Mesenchymal stem cell (in vitro differentiated cells and primary cell): ENCODE data around the gene ARID1B.

Experiments
- DNase-seq: peaks from one replicate; pipeline ENCODE4 v3.0.0-alpha.2; 2013
- H2AFZ ChIP-seq: one replicate; pipeline ENCODE4 v1.6.1; 2013; ENCODE audit warnings: low read depth, mild to moderate bottlenecking, control low read depth, inconsistent platforms, low read length, moderate library complexity
- H2AK5ac ChIP-seq: 2 replicates; pipeline ENCODE4 v1.6.1; 2013; ENCODE audit warnings: low read length, moderate library complexity, mild to moderate bottlenecking, inconsistent platforms; ENCODE audit not compliant: severe bottlenecking
- H2BK120ac ChIP-seq: one replicate; pipeline ENCODE4 v1.6.1; 2013; ENCODE audit warnings: low read depth, mild to moderate bottlenecking, inconsistent platforms, low read length, moderate library complexity
- H2BK12ac ChIP-seq, 2 experiments: one replicate each; pipeline ENCODE4 v1.6.1; 2013; ENCODE audit warnings: inconsistent platforms in 2 of 2, low read length in 2 of 2, mild to moderate bottlenecking in 2 of 2, moderate library complexity in 2 of 2, control low read depth in 1 of 2
- H2BK15ac ChIP-seq: one replicate; pipeline ENCODE4 v1.6.1; 2013; ENCODE audit warnings: mild to moderate bottlenecking, low read depth, inconsistent platforms; ENCODE audit not compliant: poor library complexity, severe bottlenecking
- H2BK5ac ChIP-seq: 2 replicates; pipeline ENCODE4 v1.6.1; 2013; ENCODE audit warnings: low read depth, mild to moderate bottlenecking, low read length, control low read depth, inconsistent platforms; ENCODE audit not compliant: poor library complexity, severe bottlenecking
- H3K14ac ChIP-seq, 2 experiments: one replicate each; pipeline ENCODE4 v1.6.1; 2013; ENCODE audit warnings: inconsistent platforms in 2 of 2, low read length in 2 of 2, control low read depth in 1 of 2, mild to moderate bottlenecking in 1 of 2, moderate library complexity in 1 of 2
- H3K18ac ChIP-seq, 2 experiments: one replicate each; pipeline ENCODE4 v1.6.1; 2013; ENCODE audit warnings: inconsistent platforms in 2 of 2, low read length in 2 of 2, control low read depth in 1 of 2, low read depth in 1 of 2, mild to moderate bottlenecking in 1 of 2
- H3K23ac ChIP-seq, 2 experiments: one replicate each; pipeline ENCODE4 v1.6.1; 2013; ENCODE audit warnings: inconsistent platforms in 2 of 2, low read length in 2 of 2, mild to moderate bottlenecking in 2 of 2, moderate library complexity in 2 of 2, control low read depth in 1 of 2
- H3K27ac ChIP-seq: 2 replicates; pipeline ENCODE4 v1.5.1; 2013; ENCODE audit warnings: mild to moderate bottlenecking, moderate library complexity, low read length, control low read depth, inconsistent platforms; ENCODE audit not compliant: poor library complexity, severe bottlenecking
- H3K27me3 ChIP-seq, 2 experiments: 2 replicates each; pipeline versions ENCODE4 v1.6.1 to v1.7.0; 2013; ENCODE audit warnings: low read length in 2 of 2, mild to moderate bottlenecking in 2 of 2, moderate library complexity in 2 of 2, control low read depth in 1 of 2, inconsistent platforms in 1 of 2; ENCODE audit not compliant: control insufficient read depth in 1 of 2, insufficient read depth in 1 of 2
- H3K36me3 ChIP-seq, 2 experiments: 2 replicates each; pipeline versions ENCODE4 v1.6.1 to v1.7.0; 2013; ENCODE audit warnings: low read length in 2 of 2, control low read depth in 1 of 2, inconsistent platforms in 1 of 2, low read depth in 1 of 2, mild to moderate bottlenecking in 1 of 2; ENCODE audit not compliant: insufficient read depth in 2 of 2, control insufficient read depth in 1 of 2
- H3K4ac ChIP-seq, 2 experiments: one replicate each; pipeline ENCODE4 v1.6.1; 2013; ENCODE audit warnings: inconsistent platforms in 2 of 2, low read length in 2 of 2, mild to moderate bottlenecking in 2 of 2, moderate library complexity in 2 of 2, control low read depth in 1 of 2, low read depth in 1 of 2
- H3K4me1 ChIP-seq: 2 replicates; pipeline ENCODE4 v1.6.1; 2013; ENCODE audit warnings: low read depth, low read length, control low read depth; ENCODE audit not compliant: control insufficient read depth, insufficient read depth
- H3K4me2 ChIP-seq: 2 replicates; pipeline ENCODE4 v1.6.1; 2013; ENCODE audit warnings: low read length, mild to moderate bottlenecking, inconsistent platforms; ENCODE audit not compliant: poor library complexity, severe bottlenecking
- H3K4me3 ChIP-seq, 2 experiments: 2 replicates each; pipeline versions ENCODE4 v1.5.1 to v1.7.0; 2013; ENCODE audit warnings: low read length in 2 of 2, mild to moderate bottlenecking in 2 of 2, control low read depth in 1 of 2, low read depth in 1 of 2; ENCODE audit not compliant: insufficient read depth in 1 of 2
- H3K79me1 ChIP-seq: replicated peaks from 2 replicates; pipeline ENCODE4 v1.6.1; 2013; ENCODE audit warnings: mild to moderate bottlenecking, control low read depth, low read length, inconsistent platforms; ENCODE audit not compliant: poor library complexity, severe bottlenecking
- H3K9ac ChIP-seq: 2 replicates; pipeline ENCODE4 v1.7.0; 2013; ENCODE audit warnings: mild to moderate bottlenecking, low read length, moderate library complexity
- H3K9me3 ChIP-seq: 2 replicates; pipeline ENCODE4 v1.7.0; 2013; ENCODE audit warnings: mild to moderate bottlenecking, low read length; ENCODE audit not compliant: control insufficient read depth
- H4K8ac ChIP-seq: one replicate; pipeline ENCODE4 v1.6.1; 2013; ENCODE audit warnings: inconsistent platforms, mild to moderate bottlenecking, low read length, moderate library complexity
- H4K91ac ChIP-seq: one replicate; pipeline ENCODE4 v1.6.1; 2013; ENCODE audit warnings: mild to moderate bottlenecking, low read length, inconsistent platforms
- WGBS: methylation state at CpG from one replicate; pipeline ENCODE4 v1.1.7; 2013; ENCODE audit warnings: mixed read lengths; 5-methylcytosine and 5-hydroxymethylcytosine counted together

The ARID1B gene

DNA sequence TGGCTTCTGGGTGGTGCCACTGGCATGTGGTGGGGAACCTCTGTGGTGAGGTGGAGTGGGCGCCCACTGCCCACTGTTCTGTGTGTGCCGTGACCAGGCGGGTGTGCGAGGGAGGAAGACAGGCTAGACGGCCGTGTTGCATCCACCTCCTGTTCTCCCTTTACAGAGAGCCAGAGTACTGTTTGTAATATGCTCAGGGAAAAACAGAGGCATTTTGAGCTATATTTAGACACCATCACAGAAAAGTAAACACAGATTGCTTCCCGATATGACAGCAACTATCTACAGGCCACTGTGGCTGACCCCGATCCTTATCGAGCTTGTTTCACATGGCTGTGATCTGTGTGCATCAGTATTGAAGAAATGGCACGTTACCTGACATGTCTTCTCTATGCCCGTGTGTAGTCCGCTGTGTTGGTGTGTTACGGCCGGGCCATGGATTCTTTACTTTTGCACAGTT, 45.6 kb downstream of the ARID1B start:
- Histone ChIP-seq H2AK5ac (no peak overlapping the region), H3K27ac (no peak overlapping the region), H3K36me3 (peaks cover 0 to 4% of the 10 kb centered on the region in 2 experiments), H4K91ac (no peak overlapping the region), H3K4me2 (no peak overlapping the region), H3K18ac (peak overlapping the region in 1 of 2 experiments; percentile 90), H3K4me1 (peaks cover 13% of the 10 kb centered on the region), H2BK5ac (no peak overlapping the region), H2AFZ (no peak overlapping the region), H3K9me3 (no peaks in the 10 kb centered on the region), H4K8ac (no peak overlapping the region), H2BK120ac (no peak overlapping the region), H2BK15ac (no peak overlapping the region), H3K27me3 (no peaks in the 10 kb centered on the region), H3K9ac (no peak overlapping the region), H3K14ac (no peak overlapping the region), H3K4me3 (peak overlapping the region in 1 of 2 experiments; percentile 20), H3K4ac (no peak overlapping the region), H3K79me1 (peaks cover 20% of the 10 kb centered on the region), H2BK12ac (no peak overlapping the region), H3K23ac (no peak overlapping the region)
- 68% methylated on average over 8 of the region's 14 CpGs for WGBS
- peak; percentile 57 for DNase-seq

DNA sequence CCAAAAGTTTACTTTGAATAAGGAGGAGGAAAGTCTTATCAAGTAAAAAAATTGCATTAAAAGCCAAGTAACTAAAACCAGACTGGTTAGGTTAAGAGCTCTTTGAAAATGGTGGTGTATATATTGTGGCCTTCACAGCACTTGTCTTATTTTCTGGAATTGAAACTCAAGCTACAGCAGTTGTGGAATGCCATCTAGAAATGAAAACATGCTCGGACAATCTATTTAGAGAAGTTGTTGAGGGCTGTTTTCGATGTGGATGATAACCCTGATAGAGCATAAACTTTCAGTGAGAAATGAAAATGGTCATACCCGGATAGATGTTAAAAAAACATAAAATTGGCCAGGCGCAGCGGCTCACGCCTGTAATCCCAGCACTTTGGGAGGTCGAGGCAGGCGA, 47.0 kb downstream of the ARID1B start:
- H3K23ac ChIP-seq, result no peak overlapping the region
- no peak overlapping the region for H3K27ac ChIP-seq
- H3K79me1 ChIP-seq, result peaks cover 21% of the 10 kb centered on the region
- H2AFZ ChIP-seq, result no peak overlapping the region
- no peak overlapping the region for H3K14ac ChIP-seq
- H2BK15ac ChIP-seq, result no peak overlapping the region
- H3K4ac ChIP-seq, result no peak overlapping the region
- DNase-seq, result no peak
- H2AK5ac ChIP-seq, result no peak overlapping the region
- H2BK12ac ChIP-seq, result no peak overlapping the region
- H3K4me2 ChIP-seq, result no peak overlapping the region
- H3K36me3 ChIP-seq, result peaks cover 1 to 4% of the 10 kb centered on the region in 2 experiments
- H3K9me3 ChIP-seq, result no peaks in the 10 kb centered on the region
- no peak overlapping the region for H3K4me3 ChIP-seq
- no peak overlapping the region for H3K18ac ChIP-seq
- no peak overlapping the region for H2BK5ac ChIP-seq
- no peak overlapping the region for H3K9ac ChIP-seq
- peaks cover 20% of the 10 kb centered on the region for H3K4me1 ChIP-seq
- H4K8ac ChIP-seq, result no peak overlapping the region
- WGBS, result 95% methylated on average over 6 of the region's 8 CpGs
- H2BK120ac ChIP-seq, result no peak overlapping the region
- H4K91ac ChIP-seq, result no peak overlapping the region
- H3K27me3 ChIP-seq, result no peaks in the 10 kb centered on the region

DNA sequence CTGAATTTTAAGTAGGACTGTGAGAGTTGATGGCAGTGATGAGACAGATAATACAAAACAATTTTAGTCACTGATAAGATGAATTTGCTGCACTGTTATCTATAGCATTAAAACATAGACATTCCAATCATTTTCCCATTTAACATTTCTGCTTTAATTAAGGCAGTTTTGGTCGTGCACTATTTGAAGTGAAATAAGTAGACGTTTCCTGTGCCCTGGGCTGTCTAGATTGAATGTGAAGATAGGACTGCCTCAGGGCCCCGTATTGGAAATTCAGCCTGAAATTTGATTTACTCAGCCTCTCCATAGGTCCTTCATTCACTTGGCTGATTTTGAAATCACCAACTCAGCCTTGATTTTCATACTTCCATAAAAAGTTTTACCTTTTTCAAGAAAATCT, 48.3 kb downstream of the ARID1B start:
- Histone ChIP-seq H3K27ac (no peak overlapping the region), H3K9ac (no peak overlapping the region), H3K27me3 (no peaks in the 10 kb centered on the region), H2BK5ac (no peak overlapping the region), H3K4ac (no peak overlapping the region), H2BK15ac (no peak overlapping the region), H3K18ac (no peak overlapping the region), H4K91ac (no peak overlapping the region), H2AK5ac (no peak overlapping the region), H3K4me1 (peaks cover 19% of the 10 kb centered on the region), H2AFZ (no peak overlapping the region), H2BK12ac (no peak overlapping the region), H3K23ac (no peak overlapping the region), H3K14ac (no peak overlapping the region), H3K36me3 (peaks cover 7 to 10% of the 10 kb centered on the region in 2 experiments), H3K4me3 (no peak overlapping the region), H4K8ac (no peak overlapping the region), H3K79me1 (peaks cover 24% of the 10 kb centered on the region), H3K9me3 (no peaks in the 10 kb centered on the region), H2BK120ac (no peak overlapping the region), H3K4me2 (no peak overlapping the region)
- 33% methylated on average over 1 of the region's 3 CpGs for WGBS
- DNase-seq, result no peak

DNA sequence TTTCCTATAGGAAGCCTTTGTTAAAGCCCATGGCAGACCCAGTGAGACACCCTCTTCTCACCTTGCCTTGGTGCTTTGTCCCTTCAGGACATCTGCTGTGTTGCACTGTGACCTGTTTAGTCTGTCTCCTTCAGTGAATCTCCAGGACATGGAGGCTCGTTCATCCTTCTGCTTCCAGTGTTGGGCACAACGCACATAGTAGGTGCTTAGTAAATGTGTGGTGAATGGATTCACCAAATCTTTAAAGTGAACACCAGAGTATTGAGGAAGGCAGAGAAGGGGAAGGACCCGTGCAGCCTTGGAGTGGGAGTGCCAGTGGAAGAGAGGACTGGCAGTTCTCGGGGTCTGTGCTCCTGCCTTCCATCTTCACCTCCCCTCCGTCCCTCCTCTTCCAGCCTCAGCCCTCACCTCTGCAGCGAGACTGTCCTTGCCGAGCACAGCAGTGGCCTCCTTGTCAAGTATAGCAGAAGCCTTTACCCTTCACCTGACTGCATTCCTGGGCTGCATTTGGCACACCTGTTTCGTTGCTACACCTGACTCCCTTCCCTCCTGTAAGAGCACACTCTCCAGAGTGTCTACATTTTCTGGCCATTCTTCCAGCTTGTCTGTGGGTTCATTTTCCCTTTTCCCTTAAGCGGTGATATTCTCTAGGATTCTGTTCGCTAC, 49.2 kb downstream of the ARID1B start:
- DNase-seq, result no peak
- no peak overlapping the region for H2AK5ac ChIP-seq
- H2AFZ ChIP-seq, result no peak overlapping the region
- no peak overlapping the region for H3K4me2 ChIP-seq
- H2BK120ac ChIP-seq, result no peak overlapping the region
- no peak overlapping the region for H3K18ac ChIP-seq
- no peak overlapping the region for H3K27ac ChIP-seq
- H3K9ac ChIP-seq, result no peak overlapping the region
- no peaks in the 10 kb centered on the region for H3K9me3 ChIP-seq
- peaks cover 7 to 11% of the 10 kb centered on the region in 2 experiments for H3K36me3 ChIP-seq
- WGBS, result 92% methylated on average over 8 of the region's 10 CpGs
- H4K91ac ChIP-seq, result peak overlapping the region; percentile 63
- no peak overlapping the region for H3K4me3 ChIP-seq
- no peaks in the 10 kb centered on the region for H3K27me3 ChIP-seq
- H2BK5ac ChIP-seq, result no peak overlapping the region
- no peak overlapping the region for H3K23ac ChIP-seq
- no peak overlapping the region for H3K14ac ChIP-seq
- H2BK15ac ChIP-seq, result no peak overlapping the region
- peaks cover 19% of the 10 kb centered on the region for H3K4me1 ChIP-seq
- H3K4ac ChIP-seq, result peak overlapping the region; percentile 21 to 35
- H3K79me1 ChIP-seq, result peaks cover 26% of the 10 kb centered on the region
- no peak overlapping the region for H4K8ac ChIP-seq
- H2BK12ac ChIP-seq, result peak overlapping the region in 1 of 2 experiments; percentile 6
